Measurements from ENCODE around the gene TMPRSS11D. TPM values are rescaled to one million over a fixed set of nuclear protein-coding genes. Genes with fewer than 3 reads are reported as not detected.

The TMPRSS11D gene, protein sequence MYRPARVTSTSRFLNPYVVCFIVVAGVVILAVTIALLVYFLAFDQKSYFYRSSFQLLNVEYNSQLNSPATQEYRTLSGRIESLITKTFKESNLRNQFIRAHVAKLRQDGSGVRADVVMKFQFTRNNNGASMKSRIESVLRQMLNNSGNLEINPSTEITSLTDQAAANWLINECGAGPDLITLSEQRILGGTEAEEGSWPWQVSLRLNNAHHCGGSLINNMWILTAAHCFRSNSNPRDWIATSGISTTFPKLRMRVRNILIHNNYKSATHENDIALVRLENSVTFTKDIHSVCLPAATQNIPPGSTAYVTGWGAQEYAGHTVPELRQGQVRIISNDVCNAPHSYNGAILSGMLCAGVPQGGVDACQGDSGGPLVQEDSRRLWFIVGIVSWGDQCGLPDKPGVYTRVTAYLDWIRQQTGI
- total RNA-seq: not detected

DNA sequence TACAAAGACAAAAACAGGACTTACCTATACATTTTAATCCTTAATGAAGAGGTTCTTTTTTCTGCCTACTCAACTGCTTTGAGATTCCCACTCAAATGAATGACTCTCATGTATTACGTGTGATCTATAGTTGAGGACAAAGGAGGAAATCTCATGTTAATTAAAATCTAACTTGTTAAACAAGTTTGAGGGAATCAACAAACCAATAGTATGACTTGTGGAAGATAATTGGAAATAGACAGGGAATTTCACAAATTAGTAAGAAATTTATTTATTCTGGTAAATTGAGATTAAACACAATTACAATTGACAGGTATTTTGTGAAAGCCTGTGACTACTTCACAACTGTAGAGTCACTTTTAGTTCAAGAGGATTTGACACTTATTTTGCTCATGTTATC is at the start of gene TMPRSS11D:
TMPRSS11D (minus strand) TSS at position 101 of the 400 bp plus-strand sequence; CDS start at position 32, 69 bp downstream.
- DNase-seq: no peak

- DNase-seq: no peak
These were observed 49.2 kb upstream of the TMPRSS11D start for GRCh38 chr4:67933038-67933437.

GRCh38 chr4:67931256-67931655 is 47.5 kb upstream of the TMPRSS11D start:
- no peak for DNase-seq

DNA sequence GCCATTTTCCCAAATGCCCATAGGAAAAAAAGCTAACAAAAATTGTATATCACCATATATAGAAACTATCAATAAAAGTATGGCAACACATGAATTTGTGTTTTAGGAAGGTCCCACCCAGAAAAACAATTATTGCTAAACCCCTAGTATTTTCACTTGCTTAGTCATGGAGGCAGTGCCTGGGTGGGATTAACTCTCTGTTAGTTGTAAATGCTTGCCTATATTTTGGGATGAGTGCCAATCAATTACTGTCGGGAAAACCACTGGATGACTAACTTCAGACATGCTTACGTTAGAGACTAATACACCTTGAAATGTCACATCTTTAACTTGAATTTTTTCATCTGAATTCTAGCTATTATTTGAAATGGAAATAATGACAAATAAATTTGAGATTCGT is 45.6 kb upstream of the TMPRSS11D start:
- DNase-seq: no peak

- DNase-seq: no peak
These were observed 44.7 kb upstream of the TMPRSS11D start for GRCh38 chr4:67928546-67928945.

DNA sequence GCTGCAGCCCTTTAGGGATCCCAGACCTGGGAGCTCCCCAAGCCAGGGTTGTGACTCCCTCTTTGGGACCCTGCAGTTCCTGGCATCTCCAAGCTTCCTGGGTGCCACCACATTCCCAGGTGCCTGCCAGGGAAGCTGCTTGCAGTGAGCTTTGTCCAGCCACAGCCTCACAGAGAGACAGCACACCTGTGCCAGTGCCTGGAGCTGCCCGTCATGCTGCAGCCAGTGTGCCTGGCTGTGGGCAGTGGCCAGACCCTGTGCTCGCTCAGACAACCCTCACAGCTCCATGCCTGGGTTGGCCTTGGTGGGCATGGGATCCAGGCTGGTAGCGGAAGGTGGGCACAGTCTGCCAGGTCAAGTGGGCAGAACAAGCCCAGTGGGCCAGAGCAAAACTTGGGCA is 43.4 kb upstream of the TMPRSS11D start:
- DNase-seq: no peak

DNA sequence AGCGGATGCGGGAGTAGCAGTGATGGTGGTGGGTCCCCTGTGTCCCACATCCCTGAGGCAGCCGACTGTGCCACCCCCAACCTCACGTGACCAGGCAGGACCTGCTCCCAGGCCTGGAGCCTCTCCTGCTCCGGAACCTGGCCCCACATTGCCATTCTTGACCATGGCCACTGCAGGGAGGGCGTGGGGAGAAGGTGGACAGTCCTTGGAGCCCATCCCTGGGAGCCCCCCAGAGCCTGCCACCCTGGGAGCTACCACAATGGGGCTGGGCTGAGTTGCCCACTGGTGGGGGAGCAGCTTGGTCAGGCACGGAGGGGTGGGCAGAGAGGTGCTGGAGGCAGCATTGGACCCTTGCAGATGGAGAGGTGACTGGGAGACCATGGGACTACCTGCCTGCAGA is 42.7 kb upstream of the TMPRSS11D start:
- no peak for DNase-seq

DNA sequence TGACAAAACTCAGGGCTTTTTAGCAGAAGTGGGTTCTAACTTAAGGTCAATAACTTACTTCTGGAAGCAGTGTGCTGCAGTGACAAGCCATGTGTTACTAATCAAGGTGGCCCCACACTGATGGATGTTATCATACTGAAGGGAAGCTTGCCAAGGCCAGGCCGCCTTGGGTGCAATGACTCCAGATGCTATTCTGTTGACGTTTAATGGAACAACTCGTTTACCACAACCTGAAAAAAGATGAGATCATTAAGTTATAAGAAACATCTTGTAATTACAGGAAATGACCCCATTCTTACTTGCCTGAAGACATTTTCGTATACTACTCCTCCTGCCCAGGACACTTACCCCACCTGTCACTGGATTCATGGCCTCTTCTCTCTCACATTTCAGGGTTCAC is 38.9 kb upstream of the TMPRSS11D start:
- DNase-seq: no peak

GRCh38 chr4:67918428-67918827 is 34.6 kb upstream of the TMPRSS11D start:
- DNase-seq: no peak

DNA sequence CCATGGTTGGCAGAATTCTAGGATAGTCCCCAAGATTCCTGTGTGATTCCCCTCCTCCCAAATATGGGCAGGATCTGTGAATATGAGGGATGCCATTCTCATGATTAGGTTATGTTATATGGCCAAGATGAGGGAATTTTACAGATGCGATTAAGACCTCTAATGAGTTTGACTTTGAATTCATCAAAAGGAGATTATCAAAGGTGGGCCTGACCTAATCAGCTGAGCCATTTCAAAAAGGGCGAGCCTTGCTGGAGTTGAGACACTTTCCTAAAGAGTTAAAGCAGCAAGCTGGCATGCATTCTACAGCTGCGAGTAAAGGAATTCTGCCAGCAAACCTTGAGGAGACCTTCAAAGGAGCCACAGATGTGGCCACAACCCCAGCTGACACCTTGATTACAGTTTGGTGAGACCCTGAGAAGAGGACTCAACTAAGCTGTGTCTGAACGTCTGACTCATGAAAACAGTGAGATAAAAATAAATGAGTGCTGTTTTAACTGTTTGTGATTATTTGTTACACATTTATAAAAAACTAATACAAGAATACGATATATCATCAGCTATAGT is 31.7 kb upstream of the TMPRSS11D start:
- no peak for DNase-seq

GRCh38 chr4:67912080-67912479 is 28.3 kb upstream of the TMPRSS11D start:
- DNase-seq: no peak

DNA sequence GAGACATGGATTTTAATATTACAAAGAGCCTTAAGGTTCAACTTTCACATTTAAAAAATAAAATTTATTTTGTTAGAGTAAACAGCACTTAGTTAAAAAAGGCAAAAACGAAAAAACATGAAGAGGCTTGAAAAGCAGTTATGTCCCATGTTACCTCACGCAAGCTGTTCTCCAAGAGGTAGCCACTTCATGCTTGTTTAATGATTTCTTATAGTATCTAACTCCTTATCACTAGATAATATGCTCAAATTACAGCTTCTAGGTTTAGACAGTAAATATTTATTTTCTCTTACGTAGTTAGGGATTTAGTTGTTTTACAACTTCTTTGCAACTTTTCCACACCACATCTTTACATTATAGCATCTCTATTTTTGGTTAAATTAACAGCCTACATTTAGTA is 27.8 kb upstream of the TMPRSS11D start:
- DNase-seq: no peak

DNA sequence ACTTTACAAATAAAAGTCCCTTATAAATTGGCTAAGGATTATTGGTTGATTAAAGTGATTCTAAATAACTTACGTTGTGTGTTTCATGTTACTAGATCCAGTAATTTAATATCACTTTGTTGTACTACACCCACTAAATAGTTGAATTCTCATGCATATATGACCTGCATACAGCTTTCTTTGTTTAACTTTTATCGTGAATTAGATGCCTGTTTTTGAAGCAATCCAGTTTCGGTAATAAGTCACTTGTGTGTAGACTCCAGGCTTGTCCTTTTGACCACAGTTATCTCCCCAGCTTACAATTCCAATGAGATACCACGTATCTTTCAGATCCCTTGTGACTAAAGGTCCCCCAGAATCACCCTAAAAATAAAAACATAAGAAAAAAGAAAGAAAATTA is 27.3 kb upstream of the TMPRSS11D start:
- no peak for DNase-seq

DNA sequence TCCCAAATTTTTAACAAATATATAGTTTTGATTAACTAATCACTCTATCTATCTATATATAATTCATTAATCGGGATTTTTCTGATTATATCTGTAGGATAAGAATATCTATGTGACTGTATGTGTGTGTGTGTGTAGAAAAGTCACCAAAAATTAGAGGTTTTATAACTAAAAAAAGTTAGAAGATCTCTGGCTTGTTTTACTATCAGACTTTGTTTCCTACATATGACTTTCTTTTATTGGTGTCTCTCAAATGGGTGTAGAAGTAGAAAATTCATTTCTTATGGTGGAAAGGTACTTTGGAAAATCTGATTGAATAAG is 26.7 kb upstream of the TMPRSS11D start:
- DNase-seq: no peak

DNA sequence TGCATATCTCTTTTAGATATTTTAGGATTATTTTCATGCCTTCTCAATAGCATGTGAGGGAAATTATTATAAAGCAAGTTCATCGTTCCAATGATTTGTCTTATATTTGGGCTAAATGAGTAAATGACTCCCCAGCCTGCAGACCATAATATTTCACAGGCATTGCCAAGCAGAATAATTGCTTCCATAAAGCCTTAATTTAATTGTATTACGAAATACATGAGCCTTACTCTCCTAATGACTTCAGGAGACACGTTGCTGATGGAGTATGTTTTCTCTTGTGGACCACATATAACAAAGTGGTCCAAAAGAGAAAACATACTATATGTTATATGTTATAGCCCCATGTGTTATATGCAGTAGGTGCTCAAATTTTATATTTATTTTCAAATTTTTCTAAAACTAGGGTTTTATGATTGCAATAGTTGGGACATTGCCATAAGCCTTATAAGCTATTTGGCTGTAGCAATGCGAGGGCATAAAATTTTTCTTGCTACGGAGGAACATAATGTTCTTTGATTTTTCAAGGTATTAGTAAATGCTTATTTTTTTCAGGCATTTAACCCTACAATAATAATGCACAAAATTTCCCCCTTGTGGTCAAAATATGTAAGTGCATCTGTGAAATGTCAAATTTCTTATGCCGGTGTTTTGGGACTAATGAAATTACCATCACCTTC is 26.2 kb upstream of the TMPRSS11D start:
- no peak for DNase-seq

DNA sequence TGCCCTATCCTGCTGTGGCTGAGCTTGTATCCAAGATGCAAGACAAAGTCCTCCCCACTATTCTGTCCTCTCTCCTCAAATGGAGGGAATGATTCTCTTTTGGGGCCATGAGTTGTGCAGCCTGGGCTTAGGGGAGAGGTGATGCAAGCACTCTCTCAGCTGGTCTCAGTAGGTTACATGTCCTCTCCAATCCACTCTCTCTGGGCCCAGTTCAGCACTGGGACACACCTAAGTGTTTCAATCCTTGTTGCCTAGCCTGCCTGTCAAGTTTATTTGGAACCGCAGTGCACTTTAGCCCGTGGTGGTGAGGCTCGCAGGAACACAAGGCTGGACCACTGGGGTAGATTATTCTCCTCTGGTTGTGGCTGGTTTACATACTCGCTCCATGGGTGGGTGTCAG is 23.8 kb upstream of the TMPRSS11D start:
- DNase-seq: no peak

DNA sequence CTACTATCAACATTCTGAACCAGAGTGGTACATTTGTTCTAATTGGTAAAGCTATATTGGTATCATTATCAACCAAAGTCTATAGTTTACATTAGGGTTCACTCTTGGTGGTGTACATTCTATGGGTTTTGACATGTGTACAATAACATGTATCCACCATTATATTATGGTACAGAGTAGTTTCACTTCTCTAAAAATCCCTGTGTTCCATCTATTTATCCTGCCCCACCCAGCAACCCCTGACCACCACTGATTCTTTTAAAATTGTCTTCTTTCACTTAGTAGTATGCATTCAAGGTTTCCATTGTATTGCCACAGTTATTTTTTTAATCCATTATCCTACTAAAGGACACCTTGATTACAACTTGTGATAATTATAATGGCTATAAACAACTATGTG is 15.3 kb upstream of the TMPRSS11D start:
- DNase-seq: no peak

DNA sequence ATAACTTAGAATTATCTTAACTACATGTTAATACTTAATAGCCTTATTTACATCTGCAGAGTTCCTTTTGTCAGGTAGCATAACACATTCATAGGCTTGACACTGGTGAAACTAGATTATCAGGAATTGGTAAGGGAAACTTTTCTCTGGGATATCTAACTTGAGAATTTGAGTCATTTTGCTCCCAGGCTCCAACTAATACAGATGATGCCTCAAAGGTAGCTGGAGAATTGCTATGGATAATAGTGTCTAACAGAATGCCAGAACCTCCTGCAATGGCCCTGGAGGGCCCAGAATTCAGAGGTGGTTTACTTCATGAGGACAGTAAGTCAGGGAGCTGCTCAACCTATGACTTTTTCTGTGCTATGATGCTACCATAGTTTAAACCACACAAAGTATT is 13.9 kb upstream of the TMPRSS11D start:
- no peak for DNase-seq

GRCh38 chr4:67896421-67897065 is 12.7 kb upstream of the TMPRSS11D start:
- peak; percentile 0 for DNase-seq

DNA sequence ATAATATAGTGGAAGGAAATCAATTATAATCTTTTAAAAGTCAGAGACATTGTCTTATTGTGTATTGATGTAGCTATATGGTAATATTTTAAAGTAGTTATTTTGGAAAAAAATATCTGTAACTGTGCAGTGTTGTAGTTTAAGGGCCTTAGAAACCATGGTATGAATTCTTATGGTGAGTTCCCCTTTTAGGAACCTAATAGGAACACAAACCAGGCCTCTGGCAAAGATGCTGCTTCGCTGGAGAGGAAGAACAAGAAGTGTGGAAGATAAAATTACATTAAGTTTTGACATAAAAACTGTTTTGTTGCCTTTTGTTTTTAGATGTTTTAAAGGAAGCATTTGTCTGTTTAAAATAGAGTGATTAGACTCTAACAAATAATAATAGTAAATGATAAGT is 10.9 kb upstream of the TMPRSS11D start:
- no peak for DNase-seq

DNA sequence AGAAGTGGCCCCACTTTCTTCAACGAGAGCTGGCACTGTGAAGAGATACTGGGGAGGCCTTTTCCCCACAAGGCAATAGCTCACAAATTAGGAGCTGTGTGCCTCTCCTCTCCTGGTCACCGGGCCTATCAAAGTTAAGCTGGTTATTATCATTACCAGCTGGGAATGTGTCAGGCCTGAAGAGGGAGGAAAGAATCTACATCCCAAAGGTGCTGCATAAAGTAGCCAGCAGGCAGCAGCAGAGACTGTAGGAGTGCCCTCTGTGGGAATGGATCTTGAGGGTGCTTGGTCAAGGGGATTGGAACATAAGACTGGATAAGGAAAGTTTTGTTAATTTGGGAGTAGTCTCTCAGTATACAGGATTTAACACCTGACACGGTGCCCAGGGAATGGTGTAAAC is 9.1 kb upstream of the TMPRSS11D start:
- no peak for DNase-seq

GRCh38 chr4:67892253-67892652 is 8.5 kb upstream of the TMPRSS11D start:
- DNase-seq: no peak

- DNase-seq: no peak
These were observed 7.8 kb upstream of the TMPRSS11D start for GRCh38 chr4:67891645-67892044.
